HepG2 (cell line): Measurements from ENCODE around the gene GALNT15. TPM values are rescaled to one million over a fixed set of nuclear protein-coding genes. Genes with fewer than 3 reads are reported as not detected.

Experiments used
- ARNT2 ChIP-seq: sonication (generic); formaldehyde crosslinking; IDR thresholded peaks from 2 replicates; pipeline ENCODE4 v1.8.0; 2022; ENCODE audit warnings: mild to moderate bottlenecking, low read depth, missing genetic modification reagents, moderate library complexity
- KAT2B ChIP-seq: fragments of 150-350 bp; IDR thresholded peaks from 2 replicates; pipeline ENCODE4 v1.6.1; 2014; ENCODE audit warnings: low read depth, low read length, borderline replicate concordance
- MYC ChIP-seq: sonication (generic); formaldehyde crosslinking; IDR thresholded peaks from 2 replicates; pipeline ENCODE4 v1.9.0; 2021; ENCODE audit warnings: missing genetic modification reagents, borderline replicate concordance
- NR2F6 ChIP-seq, 2 experiments: IDR thresholded peaks; 2 replicates each; pipeline ENCODE4 v1.6.1; 2016; ENCODE audit warnings: antibody characterized with exemption in 1 of 2, mild to moderate bottlenecking in 1 of 2
- POLR2A ChIP-seq, 2 experiments: IDR thresholded peaks; 2 replicates each; pipeline ENCODE4 v1.6.1; 2011; ENCODE audit warnings: low read depth in 2 of 2, low read length in 2 of 2, mild to moderate bottlenecking in 1 of 2, moderate library complexity in 1 of 2; ENCODE audit not compliant: insufficient read depth in 1 of 2
- RORA ChIP-seq: sonication (generic); formaldehyde crosslinking; IDR thresholded peaks from 2 replicates; pipeline ENCODE4 v1.5.0; 2020; ENCODE audit warnings: mild to moderate bottlenecking, missing genetic modification reagents, moderate library complexity
- SIN3B ChIP-seq: fragments of 150-350 bp; IDR thresholded peaks from 2 replicates; pipeline ENCODE4 v1.6.1; 2014; ENCODE audit warnings: low read length
- SNRNP70 ChIP-seq: fragments of 200-400 bp; formaldehyde crosslinking; IDR thresholded peaks from 2 replicates; pipeline ENCODE4 v1.6.1; 2017; ENCODE audit warnings: mild to moderate bottlenecking, low read depth, low read length, moderate library complexity
- ZFP82 ChIP-seq: sonication (generic); formaldehyde crosslinking; IDR thresholded peaks from 2 replicates; pipeline ENCODE4 v1.5.1; 2020; ENCODE audit warnings: mild to moderate bottlenecking, missing genetic modification reagents, borderline replicate concordance
- ZNF225 ChIP-seq: sonication (generic); formaldehyde crosslinking; IDR thresholded peaks from 2 replicates; pipeline ENCODE4 v1.4.0; 2020; ENCODE audit warnings: mild to moderate bottlenecking, missing genetic modification reagents
- ZNF256 ChIP-seq: sonication (generic); formaldehyde crosslinking; conservative IDR thresholded peaks from 2 replicates; pipeline ENCODE4 v1.4.0; 2020; ENCODE audit warnings: missing genetic modification reagents
- ZNF496 ChIP-seq: sonication (generic); formaldehyde crosslinking; IDR thresholded peaks from 2 replicates; pipeline ENCODE4 v1.8.1; 2023; ENCODE audit warnings: mild to moderate bottlenecking, moderate library complexity, missing genetic modification reagents; ENCODE audit not compliant: insufficient replicate concordance
- ZNF598 ChIP-seq: sonication (generic); formaldehyde crosslinking; IDR thresholded peaks from 2 replicates; pipeline ENCODE4 v1.5.1; 2020; ENCODE audit warnings: mild to moderate bottlenecking, missing genetic modification reagents, borderline replicate concordance
- ZNF670 ChIP-seq: sonication (generic); formaldehyde crosslinking; IDR thresholded peaks from 2 replicates; pipeline ENCODE4 v1.8.0; 2022; ENCODE audit warnings: mild to moderate bottlenecking, missing genetic modification reagents, borderline replicate concordance
- polyA plus RNA-seq, 8 experiments: library from polyadenylated mRNA; depleted of rRNA in 3 of 8; stranded (reverse) in 7 of 8; unstranded in 1 of 8; fragments of >200 nt; fragmentation: Illumina TruSeq in 4 of 8; extraction: Trizol in 4 of 8; gene quantifications; 2 replicates each; pipeline versions ENCODE4 v1.2.1 to v1.2.3, GENCODE V29; 2011 to 2016; ENCODE audit warnings: low read depth in 4 of 8, missing spikeins in 1 of 8, mixed read lengths in 1 of 8; ENCODE audit not compliant: insufficient read depth in 1 of 8
- total RNA-seq, 5 experiments: library from RNA; depleted of rRNA; stranded (reverse); fragments of >200 nt; fragmentation: Illumina TruSeq; extraction: Trizol; gene quantifications; 2 replicates each; pipeline ENCODE4 v1.2.3, GENCODE V29; 2016; ENCODE audit warnings: low read depth in 1 of 5
- TF ChIP-seq, protein P1 (sequence below): sonication (generic); formaldehyde crosslinking; IDR thresholded peaks from 2 replicates; pipeline ENCODE4 v1.8.0; 2022; ENCODE audit warnings: mild to moderate bottlenecking, missing genetic modification reagents
- TF ChIP-seq, protein P2 (sequence below): sonication (generic); formaldehyde crosslinking; IDR thresholded peaks from 2 replicates; pipeline ENCODE4 v1.4.0; 2020; ENCODE audit warnings: missing genetic modification reagents
- TF ChIP-seq, protein P3 (sequence below): IDR thresholded peaks from 2 replicates; pipeline ENCODE4 v1.6.1; 2016
- TF ChIP-seq, protein P4 (sequence below): sonication (generic); formaldehyde crosslinking; IDR thresholded peaks from 2 replicates; pipeline ENCODE4 v1.5.1; 2020; ENCODE audit warnings: missing genetic modification reagents, mild to moderate bottlenecking, borderline replicate concordance
- TF ChIP-seq, protein P5 (sequence below), 2 experiments: sonication (generic) in 1 of 2; formaldehyde crosslinking in 1 of 2; IDR thresholded peaks; 2 replicates each; pipeline versions ENCODE4 v1.4.0 to v1.6.1; 2016 to 2020; ENCODE audit warnings: borderline replicate concordance in 1 of 2, low read depth in 1 of 2, mild to moderate bottlenecking in 1 of 2, missing genetic modification reagents in 1 of 2

GALNT15 gene
- total and polyA plus RNA-seq, 2 of the 13 experiments (the other 11 are each of a cell fraction or from before 2014, with no cell fraction given): 0.02 to 0.04 TPM

DNA sequence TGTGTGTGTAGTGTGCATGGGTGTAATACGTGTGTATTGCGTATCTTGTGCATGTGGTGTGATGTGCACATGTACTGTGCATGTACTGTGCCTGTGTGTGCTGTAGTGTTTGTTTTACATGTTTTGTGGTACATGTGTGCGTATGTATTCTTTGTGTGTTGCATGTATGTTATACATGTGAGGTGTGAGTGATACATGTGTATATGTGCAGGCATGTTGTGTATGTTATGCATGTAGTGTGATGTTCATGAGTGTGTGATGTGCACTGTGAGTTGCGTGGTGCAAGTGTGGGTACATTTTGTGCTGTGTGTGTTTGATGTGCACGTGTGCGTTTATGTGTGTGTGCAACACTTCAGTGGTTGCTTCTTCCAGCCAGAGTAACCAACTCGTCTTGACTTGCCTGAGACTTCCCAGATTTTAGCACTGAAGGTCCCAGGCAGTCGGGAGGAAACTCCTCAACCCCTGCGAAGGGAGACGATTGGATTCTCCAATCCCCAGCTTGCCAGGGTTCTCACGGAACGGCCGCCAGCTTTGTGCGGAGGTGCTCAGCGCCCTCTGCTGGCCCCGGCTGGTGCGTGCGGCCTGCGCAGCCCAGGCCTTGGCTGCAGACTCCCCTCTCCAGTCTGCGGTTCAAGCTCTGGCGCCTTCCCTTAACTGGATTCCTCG, 3.6 kb downstream of the GALNT15 start (continued):
- TF ChIP-seq NR2F6 (IDR thresholded peaks at IDR 0.05) (no peak), NR2F6 (CRISPR knock-in tag; IDR thresholded peaks at IDR 0.05) (peak; percentile 39; the same call in 1 of the 2 replicates), SNRNP70 (no peak), ZNF225 (no peak), KAT2B (no peak), SIN3B (no peak), ZNF598 (CRISPR knock-in tag) (no peak), MYC (CRISPR knock-in tag) (no peak; the same call in 1 of the 2 replicates), ZNF256 (CRISPR knock-in tag) (no peak), RORA (CRISPR knock-in tag) (no peak), ZNF496 (CRISPR knock-in tag) (no peak), ZFP82 (CRISPR knock-in tag) (no peak), POLR2A (IDR thresholded peaks at IDR 0.05; ENCODE audit: insufficient read depth in 1 of 2, low read depth in 2 of 2, low read length in 2 of 2) (no peak), ARNT2 (CRISPR knock-in tag) (no peak), ZNF670 (CRISPR knock-in tag) (no peak)
- TF ChIP-seq, protein P1, sequence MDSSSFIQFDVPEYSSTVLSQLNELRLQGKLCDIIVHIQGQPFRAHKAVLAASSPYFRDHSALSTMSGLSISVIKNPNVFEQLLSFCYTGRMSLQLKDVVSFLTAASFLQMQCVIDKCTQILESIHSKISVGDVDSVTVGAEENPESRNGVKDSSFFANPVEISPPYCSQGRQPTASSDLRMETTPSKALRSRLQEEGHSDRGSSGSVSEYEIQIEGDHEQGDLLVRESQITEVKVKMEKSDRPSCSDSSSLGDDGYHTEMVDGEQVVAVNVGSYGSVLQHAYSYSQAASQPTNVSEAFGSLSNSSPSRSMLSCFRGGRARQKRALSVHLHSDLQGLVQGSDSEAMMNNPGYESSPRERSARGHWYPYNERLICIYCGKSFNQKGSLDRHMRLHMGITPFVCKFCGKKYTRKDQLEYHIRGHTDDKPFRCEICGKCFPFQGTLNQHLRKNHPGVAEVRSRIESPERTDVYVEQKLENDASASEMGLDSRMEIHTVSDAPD: no peak
- TF ChIP-seq, protein P2, sequence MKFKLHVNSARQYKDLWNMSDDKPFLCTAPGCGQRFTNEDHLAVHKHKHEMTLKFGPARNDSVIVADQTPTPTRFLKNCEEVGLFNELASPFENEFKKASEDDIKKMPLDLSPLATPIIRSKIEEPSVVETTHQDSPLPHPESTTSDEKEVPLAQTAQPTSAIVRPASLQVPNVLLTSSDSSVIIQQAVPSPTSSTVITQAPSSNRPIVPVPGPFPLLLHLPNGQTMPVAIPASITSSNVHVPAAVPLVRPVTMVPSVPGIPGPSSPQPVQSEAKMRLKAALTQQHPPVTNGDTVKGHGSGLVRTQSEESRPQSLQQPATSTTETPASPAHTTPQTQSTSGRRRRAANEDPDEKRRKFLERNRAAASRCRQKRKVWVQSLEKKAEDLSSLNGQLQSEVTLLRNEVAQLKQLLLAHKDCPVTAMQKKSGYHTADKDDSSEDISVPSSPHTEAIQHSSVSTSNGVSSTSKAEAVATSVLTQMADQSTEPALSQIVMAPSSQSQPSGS (CRISPR knock-in tag): no peak
- TF ChIP-seq, protein P3, sequence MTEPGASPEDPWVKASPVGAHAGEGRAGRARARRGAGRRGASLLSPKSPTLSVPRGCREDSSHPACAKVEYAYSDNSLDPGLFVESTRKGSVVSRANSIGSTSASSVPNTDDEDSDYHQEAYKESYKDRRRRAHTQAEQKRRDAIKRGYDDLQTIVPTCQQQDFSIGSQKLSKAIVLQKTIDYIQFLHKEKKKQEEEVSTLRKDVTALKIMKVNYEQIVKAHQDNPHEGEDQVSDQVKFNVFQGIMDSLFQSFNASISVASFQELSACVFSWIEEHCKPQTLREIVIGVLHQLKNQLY (CRISPR knock-in tag): no peak
- TF ChIP-seq, protein P4, sequence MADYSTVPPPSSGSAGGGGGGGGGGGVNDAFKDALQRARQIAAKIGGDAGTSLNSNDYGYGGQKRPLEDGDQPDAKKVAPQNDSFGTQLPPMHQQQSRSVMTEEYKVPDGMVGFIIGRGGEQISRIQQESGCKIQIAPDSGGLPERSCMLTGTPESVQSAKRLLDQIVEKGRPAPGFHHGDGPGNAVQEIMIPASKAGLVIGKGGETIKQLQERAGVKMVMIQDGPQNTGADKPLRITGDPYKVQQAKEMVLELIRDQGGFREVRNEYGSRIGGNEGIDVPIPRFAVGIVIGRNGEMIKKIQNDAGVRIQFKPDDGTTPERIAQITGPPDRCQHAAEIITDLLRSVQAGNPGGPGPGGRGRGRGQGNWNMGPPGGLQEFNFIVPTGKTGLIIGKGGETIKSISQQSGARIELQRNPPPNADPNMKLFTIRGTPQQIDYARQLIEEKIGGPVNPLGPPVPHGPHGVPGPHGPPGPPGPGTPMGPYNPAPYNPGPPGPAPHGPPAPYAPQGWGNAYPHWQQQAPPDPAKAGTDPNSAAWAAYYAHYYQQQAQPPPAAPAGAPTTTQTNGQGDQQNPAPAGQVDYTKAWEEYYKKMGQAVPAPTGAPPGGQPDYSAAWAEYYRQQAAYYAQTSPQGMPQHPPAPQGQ (CRISPR knock-in tag): no peak
- TF ChIP-seq, protein P5, sequence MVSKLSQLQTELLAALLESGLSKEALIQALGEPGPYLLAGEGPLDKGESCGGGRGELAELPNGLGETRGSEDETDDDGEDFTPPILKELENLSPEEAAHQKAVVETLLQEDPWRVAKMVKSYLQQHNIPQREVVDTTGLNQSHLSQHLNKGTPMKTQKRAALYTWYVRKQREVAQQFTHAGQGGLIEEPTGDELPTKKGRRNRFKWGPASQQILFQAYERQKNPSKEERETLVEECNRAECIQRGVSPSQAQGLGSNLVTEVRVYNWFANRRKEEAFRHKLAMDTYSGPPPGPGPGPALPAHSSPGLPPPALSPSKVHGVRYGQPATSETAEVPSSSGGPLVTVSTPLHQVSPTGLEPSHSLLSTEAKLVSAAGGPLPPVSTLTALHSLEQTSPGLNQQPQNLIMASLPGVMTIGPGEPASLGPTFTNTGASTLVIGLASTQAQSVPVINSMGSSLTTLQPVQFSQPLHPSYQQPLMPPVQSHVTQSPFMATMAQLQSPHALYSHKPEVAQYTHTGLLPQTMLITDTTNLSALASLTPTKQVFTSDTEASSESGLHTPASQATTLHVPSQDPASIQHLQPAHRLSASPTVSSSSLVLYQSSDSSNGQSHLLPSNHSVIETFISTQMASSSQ (IDR thresholded peaks at IDR 0.05; ENCODE audit: low read depth): no peak
- TF ChIP-seq, protein P5 (CRISPR knock-in tag; IDR thresholded peaks at IDR 0.05; ENCODE audit: borderline replicate concordance): no peak
